Neural cell (in vitro differentiated cells): Measurements from ENCODE around the gene FGD4. TPM values are rescaled to one million over a fixed set of nuclear protein-coding genes. Genes with fewer than 3 reads are reported as not detected.

Experiments used
- H2AFZ ChIP-seq: fragments of 200-600, 300-800 bp; sonication (generic), shearing (Covaris generic); 2 replicates; pipeline ENCODE4 v1.6.0; 2014; ENCODE audit warnings: low read depth, mild to moderate bottlenecking, antibody characterized with exemption, low read length, moderate library complexity
- H3F3A ChIP-seq: fragments of 200-600 bp; shearing (Covaris generic); 2 replicates; pipeline ENCODE4 v1.6.1; 2016; ENCODE audit warnings: mild to moderate bottlenecking, moderate library complexity, mixed read lengths, antibody characterized with exemption, low read length; ENCODE audit not compliant: insufficient read depth, poor library complexity, severe bottlenecking
- H3K27ac ChIP-seq: fragments of 200-600, 300-800 bp; sonication (generic), shearing (Covaris generic); 2 replicates; pipeline ENCODE4 v1.5.1; 2014; ENCODE audit warnings: mild to moderate bottlenecking, low read length, moderate library complexity
- H3K27me3 ChIP-seq: fragments of 300-800, 200-600 bp; sonication (generic), shearing (Covaris generic); 2 replicates; pipeline ENCODE4 v1.6.0; 2014; ENCODE audit warnings: mild to moderate bottlenecking, low read depth, low read length, moderate library complexity; ENCODE audit not compliant: insufficient read depth
- H3K36me3 ChIP-seq: fragments of 300-800, 200-600 bp; sonication (generic), shearing (Covaris generic); 2 replicates; pipeline ENCODE4 v1.5.1; 2014; ENCODE audit warnings: mild to moderate bottlenecking, antibody characterized with exemption, low read length, moderate library complexity; ENCODE audit not compliant: insufficient read depth
- H3K4me2 ChIP-seq: fragments of 300-800, 200-600 bp; sonication (generic), shearing (Covaris generic); 2 replicates; pipeline ENCODE4 v1.6.0; 2014; ENCODE audit warnings: mild to moderate bottlenecking, low read length
- H3K4me3 ChIP-seq: fragments of 300-800, 200-600 bp; sonication (generic), shearing (Covaris generic); 2 replicates; pipeline ENCODE4 v1.5.1; 2014; ENCODE audit warnings: mild to moderate bottlenecking, low read length, moderate library complexity
- H3K79me2 ChIP-seq: fragments of 200-600 bp; shearing (Covaris generic); replicated peaks from 2 replicates; pipeline ENCODE4 v1.6.0; 2014; ENCODE audit warnings: mild to moderate bottlenecking, low read length, moderate library complexity; ENCODE audit not compliant: insufficient read depth
- H3K9ac ChIP-seq: fragments of 300-800, 200-600 bp; sonication (generic), shearing (Covaris generic); 2 replicates; pipeline ENCODE4 v1.6.1; 2016; ENCODE audit warnings: mild to moderate bottlenecking, low read length, mixed read lengths
- H3K9me2 ChIP-seq: fragments of 200-600 bp; shearing (Covaris generic); 2 replicates; pipeline ENCODE4 v1.6.1; 2016; ENCODE audit warnings: mild to moderate bottlenecking, low read length, mixed read lengths; ENCODE audit not compliant: insufficient read depth
- H3K9me3 ChIP-seq: fragments of 200-600, 300-800 bp; sonication (generic), shearing (Covaris generic); 2 replicates; pipeline ENCODE4 v1.6.1; 2016; ENCODE audit warnings: mild to moderate bottlenecking, mixed run types, low read length, moderate library complexity, mixed read lengths
- H4K20me1 ChIP-seq: fragments of 200-600 bp; shearing (Covaris generic); 2 replicates; pipeline ENCODE4 v1.6.1; 2016; ENCODE audit warnings: mild to moderate bottlenecking, mixed run types; ENCODE audit not compliant: insufficient read depth
- EP300 ChIP-seq: fragments of 450-650 bp; conservative IDR thresholded peaks from 2 replicates; pipeline ENCODE4 v1.6.1; 2014; ENCODE audit warnings: antibody characterized with exemption, mild to moderate bottlenecking, moderate library complexity; ENCODE audit not compliant: poor library complexity, severe bottlenecking
- EZH2 ChIP-seq: fragments of 200-600, 300-800 bp; shearing (Covaris generic), sonication (generic); IDR thresholded peaks from 2 replicates; pipeline ENCODE4 v1.6.1; 2014; ENCODE audit warnings: antibody characterized with exemption, low read length, borderline replicate concordance, mild to moderate bottlenecking; ENCODE audit not compliant: insufficient read depth, poor library complexity, severe bottlenecking
- MXI1 ChIP-seq: fragments of 450-650 bp; conservative IDR thresholded peaks from 2 replicates; pipeline ENCODE4 v1.6.1; 2014; ENCODE audit warnings: antibody characterized with exemption, mild to moderate bottlenecking; ENCODE audit not compliant: poor library complexity, severe bottlenecking
- POLR2AphosphoS5 ChIP-seq: IDR thresholded peaks from 2 replicates; pipeline ENCODE4 v1.6.1; 2012
- RAD21 ChIP-seq: fragments of 450-650 bp; conservative IDR thresholded peaks from 2 replicates; pipeline ENCODE4 v1.6.1; 2014; ENCODE audit warnings: antibody characterized with exemption, mild to moderate bottlenecking, moderate library complexity
- SMC3 ChIP-seq: fragments of 450-650 bp; conservative IDR thresholded peaks from 2 replicates; pipeline ENCODE4 v1.6.1; 2014; ENCODE audit warnings: antibody characterized with exemption, mild to moderate bottlenecking, moderate library complexity; ENCODE audit not compliant: poor library complexity
- TAF1 ChIP-seq: IDR thresholded peaks from 2 replicates; pipeline ENCODE4 v1.6.1; 2012; ENCODE audit warnings: low read depth
- polyA plus RNA-seq: library from polyadenylated mRNA; depleted of rRNA; stranded (reverse); fragments of >200 nt; gene quantifications from 2 replicates; pipeline ENCODE4 v1.2.3, GENCODE V29; 2014
- TF ChIP-seq, protein P1 (sequence below): fragments of 450-650 bp; IDR thresholded peaks from 2 replicates; pipeline ENCODE4 v1.5.1; 2014; ENCODE audit warnings: antibody characterized with exemption, mild to moderate bottlenecking, moderate library complexity; ENCODE audit not compliant: poor library complexity, severe bottlenecking
- TF ChIP-seq, protein P2 (sequence below): IDR thresholded peaks from 2 replicates; pipeline ENCODE4 v1.6.1; 2012; ENCODE audit warnings: borderline replicate concordance

Gene FGD4
- polyA plus RNA-seq, 1 donor from 2014 or later: 24.4 TPM

DNA sequence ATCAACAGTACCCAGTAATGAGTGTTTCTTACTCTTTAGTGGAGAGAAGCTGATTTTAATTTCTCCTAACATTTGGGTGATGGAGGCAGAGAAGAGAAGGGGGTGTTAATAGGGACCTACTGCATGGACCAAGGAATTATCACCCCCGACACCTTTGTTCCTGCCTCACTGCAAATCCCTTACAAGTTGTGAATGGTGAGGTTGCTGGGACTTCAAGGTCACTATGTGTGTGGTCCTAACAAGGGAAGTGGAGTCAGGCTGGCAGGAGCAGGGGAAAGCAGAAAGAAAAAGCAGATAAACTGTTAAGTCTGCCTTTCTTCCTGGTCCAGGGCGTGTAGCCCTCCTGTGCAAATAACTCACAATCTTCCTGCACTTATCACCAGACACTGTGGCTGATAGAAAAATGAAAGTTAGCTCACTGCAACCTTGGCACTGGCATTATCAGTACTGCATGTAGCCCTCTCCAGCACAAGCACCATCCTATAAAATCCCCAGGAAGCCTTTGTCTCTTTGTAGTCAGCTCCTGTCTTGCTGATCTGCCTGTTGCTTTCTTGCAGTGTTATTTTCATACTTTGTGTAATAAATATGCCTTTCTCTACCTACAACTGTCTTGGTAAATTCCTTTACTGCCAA, 167.4 kb downstream of the FGD4 start:
- Histone ChIP-seq H3K79me2 (peaks cover 7% of the 10 kb centered on the region), H3K9me2 (no peaks in the 10 kb centered on the region), H3K9me3 (no peaks in the 10 kb centered on the region), H3K4me2 (no peak overlapping the region), H2AFZ (no peak overlapping the region), H3K4me3 (no peak overlapping the region), H3K27me3 (no peaks in the 10 kb centered on the region), H4K20me1 (no peaks in the 10 kb centered on the region), H3K27ac (no peak overlapping the region), H3F3A (no peaks in the 10 kb centered on the region), H3K36me3 (peaks cover 5% of the 10 kb centered on the region), H3K9ac (no peak overlapping the region)
- no peak for TF ChIP-seq SMC3
- no peak for TF ChIP-seq RAD21
- no peak for TF ChIP-seq EZH2
- TF ChIP-seq POLR2AphosphoS5: no peak
- no peak for TF ChIP-seq MXI1
- TF ChIP-seq, protein P1, sequence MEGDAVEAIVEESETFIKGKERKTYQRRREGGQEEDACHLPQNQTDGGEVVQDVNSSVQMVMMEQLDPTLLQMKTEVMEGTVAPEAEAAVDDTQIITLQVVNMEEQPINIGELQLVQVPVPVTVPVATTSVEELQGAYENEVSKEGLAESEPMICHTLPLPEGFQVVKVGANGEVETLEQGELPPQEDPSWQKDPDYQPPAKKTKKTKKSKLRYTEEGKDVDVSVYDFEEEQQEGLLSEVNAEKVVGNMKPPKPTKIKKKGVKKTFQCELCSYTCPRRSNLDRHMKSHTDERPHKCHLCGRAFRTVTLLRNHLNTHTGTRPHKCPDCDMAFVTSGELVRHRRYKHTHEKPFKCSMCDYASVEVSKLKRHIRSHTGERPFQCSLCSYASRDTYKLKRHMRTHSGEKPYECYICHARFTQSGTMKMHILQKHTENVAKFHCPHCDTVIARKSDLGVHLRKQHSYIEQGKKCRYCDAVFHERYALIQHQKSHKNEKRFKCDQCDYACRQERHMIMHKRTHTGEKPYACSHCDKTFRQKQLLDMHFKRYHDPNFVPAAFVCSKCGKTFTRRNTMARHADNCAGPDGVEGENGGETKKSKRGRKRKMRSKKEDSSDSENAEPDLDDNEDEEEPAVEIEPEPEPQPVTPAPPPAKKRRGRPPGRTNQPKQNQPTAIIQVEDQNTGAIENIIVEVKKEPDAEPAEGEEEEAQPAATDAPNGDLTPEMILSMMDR: no peak
- no peak for TF ChIP-seq TAF1
- TF ChIP-seq, protein P2, sequence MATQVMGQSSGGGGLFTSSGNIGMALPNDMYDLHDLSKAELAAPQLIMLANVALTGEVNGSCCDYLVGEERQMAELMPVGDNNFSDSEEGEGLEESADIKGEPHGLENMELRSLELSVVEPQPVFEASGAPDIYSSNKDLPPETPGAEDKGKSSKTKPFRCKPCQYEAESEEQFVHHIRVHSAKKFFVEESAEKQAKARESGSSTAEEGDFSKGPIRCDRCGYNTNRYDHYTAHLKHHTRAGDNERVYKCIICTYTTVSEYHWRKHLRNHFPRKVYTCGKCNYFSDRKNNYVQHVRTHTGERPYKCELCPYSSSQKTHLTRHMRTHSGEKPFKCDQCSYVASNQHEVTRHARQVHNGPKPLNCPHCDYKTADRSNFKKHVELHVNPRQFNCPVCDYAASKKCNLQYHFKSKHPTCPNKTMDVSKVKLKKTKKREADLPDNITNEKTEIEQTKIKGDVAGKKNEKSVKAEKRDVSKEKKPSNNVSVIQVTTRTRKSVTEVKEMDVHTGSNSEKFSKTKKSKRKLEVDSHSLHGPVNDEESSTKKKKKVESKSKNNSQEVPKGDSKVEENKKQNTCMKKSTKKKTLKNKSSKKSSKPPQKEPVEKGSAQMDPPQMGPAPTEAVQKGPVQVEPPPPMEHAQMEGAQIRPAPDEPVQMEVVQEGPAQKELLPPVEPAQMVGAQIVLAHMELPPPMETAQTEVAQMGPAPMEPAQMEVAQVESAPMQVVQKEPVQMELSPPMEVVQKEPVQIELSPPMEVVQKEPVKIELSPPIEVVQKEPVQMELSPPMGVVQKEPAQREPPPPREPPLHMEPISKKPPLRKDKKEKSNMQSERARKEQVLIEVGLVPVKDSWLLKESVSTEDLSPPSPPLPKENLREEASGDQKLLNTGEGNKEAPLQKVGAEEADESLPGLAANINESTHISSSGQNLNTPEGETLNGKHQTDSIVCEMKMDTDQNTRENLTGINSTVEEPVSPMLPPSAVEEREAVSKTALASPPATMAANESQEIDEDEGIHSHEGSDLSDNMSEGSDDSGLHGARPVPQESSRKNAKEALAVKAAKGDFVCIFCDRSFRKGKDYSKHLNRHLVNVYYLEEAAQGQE: no peak
- no peak for TF ChIP-seq EP300

DNA sequence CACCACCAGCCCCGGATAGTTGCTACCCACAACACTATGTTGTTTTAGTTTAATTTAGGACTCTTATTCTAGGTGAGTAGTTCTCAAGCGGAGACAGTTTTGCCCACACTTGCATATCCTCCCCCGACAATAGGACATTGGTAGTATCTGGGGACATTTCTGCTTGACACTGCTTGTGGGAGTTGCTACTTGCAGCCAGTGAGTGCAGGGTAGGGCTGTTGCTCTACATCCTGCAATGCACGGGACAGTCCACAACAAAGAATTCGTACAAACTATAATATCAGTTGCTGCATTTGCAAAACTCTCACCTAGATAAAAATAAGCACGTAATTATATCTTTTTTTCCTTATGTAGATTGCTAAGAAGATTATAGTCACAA, 167.9 kb downstream of the FGD4 start:
- Histone ChIP-seq H4K20me1 (no peaks in the 10 kb centered on the region), H3K79me2 (peaks cover 4% of the 10 kb centered on the region), H3K36me3 (peaks cover 5% of the 10 kb centered on the region), H3K9ac (no peak overlapping the region), H3K27me3 (no peaks in the 10 kb centered on the region), H3K4me2 (no peak overlapping the region), H3K9me2 (no peaks in the 10 kb centered on the region), H2AFZ (no peak overlapping the region), H3F3A (no peaks in the 10 kb centered on the region), H3K27ac (no peak overlapping the region), H3K4me3 (no peak overlapping the region), H3K9me3 (no peaks in the 10 kb centered on the region)
- TF ChIP-seq POLR2AphosphoS5 (no peak), MXI1 (no peak), EZH2 (no peak), EP300 (no peak), SMC3 (no peak), TAF1 (no peak), RAD21 (no peak)
- TF ChIP-seq, protein P2: no peak
- TF ChIP-seq, protein P1: no peak
